ENCODE measurements around the gene SPAG16. TPM values are rescaled to one million over a fixed set of nuclear protein-coding genes. Genes with fewer than 3 reads are reported as not detected.
"Not testable (repeated sequence)": the region's sequence is repeated elsewhere in the genome, so short reads cannot be mapped to it uniquely, and the experiment has no call there.

SPAG16 gene
- total RNA-seq, 2 donors from 2014 or later = 15.5 to 22.8 TPM

GRCh38 chr2:213317929-213318328 is 33.7 kb downstream of the SPAG16 start:
- Histone ChIP-seq H3K4me3 (no peak overlapping the region), H3K27me3 (no peaks in the 10 kb centered on the region), H3K9me3 (no peaks in the 10 kb centered on the region), H3K27ac (no peak overlapping the region), H3K36me3 (replicated peaks in 1 of 2; ENCODE audit: insufficient read depth in 1 of 2, low read depth in 2 of 2) (peaks cover 0 to 3% of the 10 kb centered on the region in 2 donors), H3K4me1 (peaks cover 36% of the 10 kb centered on the region)
- intact Hi-C loops (cut with DNase I) = no loop called here
- ATAC-seq (no peak), DNase-seq (no peak)
- TF ChIP-seq POLR2A (IDR thresholded peaks at IDR 0.05) (no peak), CTCF (IDR thresholded peaks at IDR 0.05) (no peak)
- 47 to 60% methylated on average over 3 of the region's 3 CpGs for WGBS, 2 donors

GRCh38 chr2:213320604-213321003 is 36.3 kb downstream of the SPAG16 start:
- Histone ChIP-seq H3K4me3 (no peak overlapping the region), H3K4me1 (peaks cover 31% of the 10 kb centered on the region), H3K36me3 (replicated peaks in 1 of 2; ENCODE audit: insufficient read depth in 1 of 2, low read depth in 2 of 2) (peaks cover 0 to 3% of the 10 kb centered on the region in 2 donors), H3K27ac (no peak overlapping the region), H3K27me3 (no peaks in the 10 kb centered on the region), H3K9me3 (no peaks in the 10 kb centered on the region)
- intact Hi-C loops (cut with DNase I) = no loop called here
- DNase-seq = no peak
- TF ChIP-seq CTCF (IDR thresholded peaks at IDR 0.05) = no peak
- TF ChIP-seq POLR2A (IDR thresholded peaks at IDR 0.05) = no peak
- WGBS, 2 donors = 76 to 83% methylated on average over 2 of the region's 2 CpGs
- no peak for ATAC-seq

GRCh38 chr2:213336253-213336770 is 52.0 kb downstream of the SPAG16 start:
- WGBS, 2 donors = 94 to 100% methylated on average over 3 to 4 of the region's 4 CpGs
- Histone ChIP-seq H3K4me3 (no peak overlapping the region), H3K36me3 (replicated peaks in 1 of 2; ENCODE audit: insufficient read depth in 1 of 2, low read depth in 2 of 2) (no peaks in the 10 kb centered on the region), H3K9me3 (peaks cover 0 to 39% (median 0%) of the 10 kb centered on the region in 3 donors), H3K27me3 (no peaks in the 10 kb centered on the region), H3K4me1 (no peaks in the 10 kb centered on the region), H3K27ac (no peak overlapping the region)
- no peak for DNase-seq
- no peak for TF ChIP-seq CTCF (IDR thresholded peaks at IDR 0.05)
- TF ChIP-seq POLR2A (IDR thresholded peaks at IDR 0.05) = no peak
- intact Hi-C loops (cut with DNase I) = no loop called here
- no peak for ATAC-seq

- Histone ChIP-seq H3K9me3 (peaks cover 0 to 3% (median 0%) of the 10 kb centered on the region in 3 donors), H3K27me3 (no peaks in the 10 kb centered on the region), H3K36me3 (replicated peaks in 1 of 2; ENCODE audit: insufficient read depth in 1 of 2, low read depth in 2 of 2) (no peaks in the 10 kb centered on the region), H3K4me3 (no peak overlapping the region), H3K4me1 (no peaks in the 10 kb centered on the region), H3K27ac (no peak overlapping the region)
- TF ChIP-seq CTCF (IDR thresholded peaks at IDR 0.05) (no peak), POLR2A (IDR thresholded peaks at IDR 0.05) (no peak)
- DNase-seq (no peak), ATAC-seq (no peak)
- intact Hi-C loops (cut with DNase I) = no loop called here
- WGBS, 2 donors = 84 to 87% methylated on average over 2 of the region's 2 CpGs
Measured at GRCh38 chr2:213353419-213353818, 69.2 kb downstream of the SPAG16 start.

GRCh38 chr2:213376644-213377043 is 92.4 kb downstream of the SPAG16 start:
- H3K27me3 ChIP-seq = no peaks in the 10 kb centered on the region
- H3K9me3 ChIP-seq = no peaks in the 10 kb centered on the region
- 94 to 98% methylated on average over 1 of the region's 1 CpG for WGBS, 2 donors
- DNase-seq = no peak
- intact Hi-C loops (cut with DNase I) = no loop called here
- no peaks in the 10 kb centered on the region for H3K36me3 ChIP-seq (replicated peaks in 1 of 2; ENCODE audit: insufficient read depth in 1 of 2, low read depth in 2 of 2)
- no peak for ATAC-seq
- no peak for TF ChIP-seq POLR2A (IDR thresholded peaks at IDR 0.05)
- TF ChIP-seq CTCF (IDR thresholded peaks at IDR 0.05) = no peak
- no peak overlapping the region for H3K4me3 ChIP-seq
- H3K27ac ChIP-seq = no peak overlapping the region
- H3K4me1 ChIP-seq = no peaks in the 10 kb centered on the region

GRCh38 chr2:213407027-213407426 is 122.8 kb downstream of the SPAG16 start:
- H3K9me3 ChIP-seq; intact Hi-C loops (cut with DNase I); H3K27ac ChIP-seq; H3K27me3 ChIP-seq; DNase-seq; H3K36me3 ChIP-seq (replicated peaks in 1 of 2; ENCODE audit: insufficient read depth in 1 of 2, low read depth in 2 of 2); ATAC-seq; H3K4me3 ChIP-seq; H3K4me1 ChIP-seq: not testable (repeated sequence)
- 86 to 92% methylated on average over 8 to 9 of the region's 9 CpGs for WGBS, 2 donors

- not testable (repeated sequence) for DNase-seq, ATAC-seq
Measured at GRCh38 chr2:213408426-213409070, 124.3 kb downstream of the SPAG16 start.

More at GRCh38 chr2:213408426-213409070, 124.3 kb downstream of the SPAG16 start:
- H3K36me3 ChIP-seq (replicated peaks in 1 of 2; ENCODE audit: insufficient read depth in 1 of 2, low read depth in 2 of 2); intact Hi-C loops (cut with DNase I); H3K9me3 ChIP-seq; H3K27me3 ChIP-seq; H3K4me1 ChIP-seq; H3K4me3 ChIP-seq; H3K27ac ChIP-seq: not testable (repeated sequence)
- 60 to 61% methylated on average over 6 of the region's 6 CpGs for WGBS, 2 donors

All from body of pancreas (tissue), 4 donors.